Esophagus muscularis mucosa (tissue), 3 donors: ENCODE measurements around the gene OSBPL7.

Experiments
- POLR2A ChIP-seq: fragments of 450-650 bp; IDR thresholded peaks from one replicate; pipeline ENCODE4 v1.6.1; 2017; ENCODE audit warnings: antibody characterized with exemption, moderate library complexity, mild to moderate bottlenecking, low read depth
- POLR2AphosphoS5 ChIP-seq, 2 donors: sonication (generic); formaldehyde crosslinking; IDR thresholded peaks; one replicate each; pipeline ENCODE4 v1.6.1; 2017; ENCODE audit warnings: antibody characterized with exemption in 2 of 2
- TF ChIP-seq, protein P1 (sequence below), 3 experiments: fragments of 200-600 bp in 2 of 3; fragments of 450-650 bp in 1 of 3; sonication (generic) in 2 of 3; IDR thresholded peaks; one replicate each; pipeline ENCODE4 v1.5.1; 2017 to 2019; ENCODE audit warnings: antibody characterized with exemption in 3 of 3, mild to moderate bottlenecking in 2 of 3, moderate library complexity in 1 of 3

GRCh38 chr17:47813512-47814031 is 8.0 kb downstream of the OSBPL7 start:
- TF ChIP-seq, protein P1, sequence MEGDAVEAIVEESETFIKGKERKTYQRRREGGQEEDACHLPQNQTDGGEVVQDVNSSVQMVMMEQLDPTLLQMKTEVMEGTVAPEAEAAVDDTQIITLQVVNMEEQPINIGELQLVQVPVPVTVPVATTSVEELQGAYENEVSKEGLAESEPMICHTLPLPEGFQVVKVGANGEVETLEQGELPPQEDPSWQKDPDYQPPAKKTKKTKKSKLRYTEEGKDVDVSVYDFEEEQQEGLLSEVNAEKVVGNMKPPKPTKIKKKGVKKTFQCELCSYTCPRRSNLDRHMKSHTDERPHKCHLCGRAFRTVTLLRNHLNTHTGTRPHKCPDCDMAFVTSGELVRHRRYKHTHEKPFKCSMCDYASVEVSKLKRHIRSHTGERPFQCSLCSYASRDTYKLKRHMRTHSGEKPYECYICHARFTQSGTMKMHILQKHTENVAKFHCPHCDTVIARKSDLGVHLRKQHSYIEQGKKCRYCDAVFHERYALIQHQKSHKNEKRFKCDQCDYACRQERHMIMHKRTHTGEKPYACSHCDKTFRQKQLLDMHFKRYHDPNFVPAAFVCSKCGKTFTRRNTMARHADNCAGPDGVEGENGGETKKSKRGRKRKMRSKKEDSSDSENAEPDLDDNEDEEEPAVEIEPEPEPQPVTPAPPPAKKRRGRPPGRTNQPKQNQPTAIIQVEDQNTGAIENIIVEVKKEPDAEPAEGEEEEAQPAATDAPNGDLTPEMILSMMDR (IDR thresholded peaks at IDR 0.05) = no peak
- TF ChIP-seq POLR2A = no peak
- no peak for TF ChIP-seq POLR2AphosphoS5 (IDR thresholded peaks at IDR 0.05)
